CD4-positive, CD25-positive, alpha-beta regulatory T cell (primary cell): Measurements from ENCODE around the gene EIF3K. TPM values are rescaled to one million over a fixed set of nuclear protein-coding genes. Genes with fewer than 3 reads are reported as not detected.

ENCODE experiments used
- ATAC-seq, 2 donors: fragments of 150-1000 bp; cut with Tn5 transposase; one replicate each; pipeline ENCODE4 v1.10.0; 2021; ENCODE audit warnings: low read depth in 2 of 2, moderate number of reproducible peaks in 2 of 2, moderate library complexity in 1 of 2
- DNase-seq, 3 donors: peaks; one replicate each; pipeline versions ENCODE4 v3.0.0 to v3.0.0-alpha.2; 2012 to 2022; ENCODE audit warnings: mixed read lengths in 1 of 3
- H3K27ac ChIP-seq: one replicate; pipeline ENCODE4 v1.7.0; 2013; ENCODE audit warnings: mild to moderate bottlenecking, low read length; ENCODE audit not compliant: insufficient read depth, poor library complexity, severe bottlenecking
- H3K27me3 ChIP-seq: one replicate; pipeline ENCODE4 v1.7.0; 2013; ENCODE audit warnings: low read length; ENCODE audit not compliant: control insufficient read depth, insufficient read depth
- H3K36me3 ChIP-seq: one replicate; pipeline ENCODE4 v1.7.0; 2013; ENCODE audit warnings: mild to moderate bottlenecking, low read length, moderate library complexity; ENCODE audit not compliant: control insufficient read depth, insufficient read depth
- H3K4me1 ChIP-seq: 2 replicates; pipeline ENCODE4 v1.7.0; 2013; ENCODE audit warnings: mild to moderate bottlenecking, low read length; ENCODE audit not compliant: insufficient read depth, control insufficient read depth, poor library complexity, severe bottlenecking
- H3K4me3 ChIP-seq: one replicate; pipeline ENCODE4 v1.7.0; 2013; ENCODE audit warnings: low read depth, mild to moderate bottlenecking, low read length, moderate library complexity
- H3K9me3 ChIP-seq, 2 experiments: 1 replicate in 1 of 2; 2 replicates in 1 of 2; pipeline ENCODE4 v1.7.0; 2013; ENCODE audit warnings: low read length in 2 of 2, mild to moderate bottlenecking in 1 of 2, moderate library complexity in 1 of 2; ENCODE audit not compliant: control insufficient read depth in 2 of 2
- H3K27ac Mint-ChIP-seq, 3 donors: one replicate each; pipeline ENCODE4 v1.8.0; 2020 to 2022; ENCODE audit warnings: mild to moderate bottlenecking in 3 of 3, mixed read lengths in 3 of 3, moderate library complexity in 2 of 3
- H3K27me3 Mint-ChIP-seq: one replicate; pipeline ENCODE4 v1.8.0; 2022; ENCODE audit warnings: mild to moderate bottlenecking, mixed read lengths
- H3K36me3 Mint-ChIP-seq: one replicate; pipeline ENCODE4 v1.8.0; 2020; ENCODE audit warnings: mixed read lengths
- H3K4me1 Mint-ChIP-seq, 4 donors: one replicate each; pipeline ENCODE4 v1.8.0; 2020 to 2022; ENCODE audit warnings: mixed read lengths in 4 of 4, mild to moderate bottlenecking in 1 of 4
- H3K4me3 Mint-ChIP-seq, 4 donors: one replicate each; pipeline ENCODE4 v1.8.0; 2020 to 2022; ENCODE audit warnings: mild to moderate bottlenecking in 4 of 4, mixed read lengths in 4 of 4, moderate library complexity in 3 of 4
- H3K9me3 Mint-ChIP-seq, 7 donors: one replicate each; pipeline ENCODE4 v1.8.0; 2020 to 2022; ENCODE audit warnings: mixed read lengths in 7 of 7, mild to moderate bottlenecking in 3 of 7, moderate library complexity in 2 of 7
- polyA plus RNA-seq, 4 donors: library from polyadenylated mRNA; unstranded; fragments of 300-500 nt; fragmentation: Illumina TruSeq; gene quantifications; one replicate each; pipeline ENCODE4 v1.2.3, GENCODE V29; 2021
- total RNA-seq: library from RNA; stranded (reverse); gene quantifications from one replicate; pipeline ENCODE4 v1.2.3, GENCODE V29; 2022

EIF3K gene
- total and polyA plus RNA-seq, 5 donors from 2014 or later, result 319 to 508 (median 474) TPM

DNA sequence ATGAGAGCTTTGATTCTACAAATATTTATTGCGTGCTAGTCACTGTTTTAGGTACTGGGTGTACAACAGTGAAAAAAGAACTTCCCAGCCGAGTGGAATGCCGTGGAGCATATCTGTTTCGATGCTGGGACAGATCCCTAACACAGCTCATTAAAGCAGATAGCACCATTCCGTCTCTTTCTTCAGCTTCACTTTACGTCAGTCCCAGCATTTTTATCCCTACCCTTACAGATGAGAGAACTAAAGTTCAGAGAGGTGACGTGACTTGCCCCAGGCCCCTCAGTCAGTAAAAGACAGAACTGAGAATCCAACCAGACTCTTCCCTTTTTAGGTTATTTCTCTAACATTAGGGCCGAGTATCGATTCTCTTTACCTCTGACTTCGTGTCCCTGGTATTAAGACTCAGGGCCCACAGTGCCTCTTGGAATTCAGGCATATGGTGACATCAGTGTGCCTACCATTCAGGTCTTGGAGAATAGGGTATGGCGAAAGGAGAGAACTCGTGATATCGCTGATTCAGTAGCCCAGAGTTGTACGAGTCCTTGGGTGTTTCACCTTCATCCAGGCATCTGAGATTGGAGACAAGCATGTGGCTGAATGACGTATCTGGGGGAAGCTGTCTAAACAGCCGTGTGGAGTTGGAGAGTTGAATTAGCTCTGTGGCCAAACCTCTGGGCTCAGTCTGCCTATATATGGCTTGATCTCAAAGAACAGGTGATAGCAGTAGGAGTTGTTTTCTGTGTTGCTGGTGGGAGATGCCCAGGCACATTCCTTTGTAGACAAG is 55.6 kb downstream of the EIF3K start:
- Mint-ChIP-seq H3K27me3 (no peaks in the 10 kb centered on the region), H3K9me3 (no peaks in the 10 kb centered on the region), H3K36me3 (peaks cover 14% of the 10 kb centered on the region), H3K4me3 (peak overlapping the region in 3 of 4 donors; percentile 11 to 83 (median 77)), H3K4me1 (peaks cover 11 to 89% (median 68%) of the 10 kb centered on the region in 4 donors), H3K27ac (peak overlapping the region; percentile 45 to 89 (median 85))
- H3K4me3 ChIP-seq, result peak overlapping the region; percentile 2
- no peak for ATAC-seq
- no peak for DNase-seq
- H3K27me3 ChIP-seq, result no peaks in the 10 kb centered on the region
- H3K9me3 ChIP-seq, result no peaks in the 10 kb centered on the region
- H3K36me3 ChIP-seq, result no peaks in the 10 kb centered on the region
- peak overlapping the region; percentile 58 for H3K27ac ChIP-seq
- peaks cover 80% of the 10 kb centered on the region for H3K4me1 ChIP-seq

DNA sequence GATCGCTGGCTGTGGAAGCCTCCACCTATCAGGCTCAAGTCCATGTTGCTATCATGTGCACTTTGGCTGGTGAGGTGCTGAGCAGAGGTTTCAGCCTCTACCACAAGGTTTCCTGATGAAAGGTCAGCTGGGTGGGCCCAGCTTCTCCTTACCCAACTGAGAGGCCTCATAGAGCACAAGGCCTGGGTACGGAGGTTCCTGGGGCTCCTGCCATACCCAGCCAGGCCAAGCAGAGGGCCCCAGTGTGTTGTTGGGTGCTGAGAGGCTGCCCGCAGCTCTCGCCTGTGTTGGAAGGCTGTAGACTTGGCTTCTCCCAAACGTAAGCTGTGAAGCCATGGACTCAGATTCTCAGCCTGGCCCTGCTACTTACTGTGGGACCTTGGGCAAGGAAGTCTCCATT is 56.6 kb downstream of the EIF3K start:
- Histone ChIP-seq H3K4me1 (peaks cover 80% of the 10 kb centered on the region), H3K4me3 (peak overlapping the region; percentile 10), H3K9me3 (no peaks in the 10 kb centered on the region), H3K27me3 (no peaks in the 10 kb centered on the region), H3K36me3 (no peaks in the 10 kb centered on the region), H3K27ac (peak overlapping the region; percentile 60)
- peak overlapping the region; percentile 85 to 95 (median 89) for H3K27ac Mint-ChIP-seq
- no peaks in the 10 kb centered on the region for H3K27me3 Mint-ChIP-seq
- ATAC-seq (peak; percentile 52 to 54), DNase-seq (peak in 2 of 3 donors; percentile 19 to 30)
- H3K9me3 Mint-ChIP-seq, result no peaks in the 10 kb centered on the region
- peaks cover 10 to 89% (median 66%) of the 10 kb centered on the region in 4 donors for H3K4me1 Mint-ChIP-seq
- peak overlapping the region in 3 of 4 donors; percentile 11 to 77 (median 70) for H3K4me3 Mint-ChIP-seq
- peaks cover 16% of the 10 kb centered on the region for H3K36me3 Mint-ChIP-seq

GRCh38 chr19:38676023-38676877 is 57.3 kb downstream of the EIF3K start:
- no peaks in the 10 kb centered on the region for H3K36me3 ChIP-seq
- ATAC-seq (no peak), DNase-seq (no peak)
- Mint-ChIP-seq H3K27me3 (no peaks in the 10 kb centered on the region), H3K36me3 (peaks cover 18% of the 10 kb centered on the region), H3K4me3 (peak overlapping the region in 3 of 4 donors; percentile 13 to 92 (median 81)), H3K4me1 (peaks cover 12 to 89% (median 65%) of the 10 kb centered on the region in 4 donors), H3K9me3 (no peaks in the 10 kb centered on the region), H3K27ac (peak overlapping the region; percentile 85 to 95 (median 89))
- H3K27me3 ChIP-seq, result no peaks in the 10 kb centered on the region
- H3K4me1 ChIP-seq, result peaks cover 80% of the 10 kb centered on the region
- H3K9me3 ChIP-seq, result no peaks in the 10 kb centered on the region
- peak overlapping the region; percentile 10 for H3K4me3 ChIP-seq
- peak overlapping the region; percentile 60 for H3K27ac ChIP-seq

GRCh38 chr19:38676878-38677646 is 58.1 kb downstream of the EIF3K start:
- Histone ChIP-seq H3K27ac (peak overlapping the region; percentile 60), H3K27me3 (no peaks in the 10 kb centered on the region), H3K4me1 (peaks cover 83% of the 10 kb centered on the region), H3K9me3 (no peaks in the 10 kb centered on the region), H3K4me3 (peak overlapping the region; percentile 44), H3K36me3 (no peaks in the 10 kb centered on the region)
- no peaks in the 10 kb centered on the region for H3K27me3 Mint-ChIP-seq
- ATAC-seq (no peak), DNase-seq (no peak)
- peaks cover 13 to 87% (median 64%) of the 10 kb centered on the region in 4 donors for H3K4me1 Mint-ChIP-seq
- no peaks in the 10 kb centered on the region for H3K9me3 Mint-ChIP-seq
- peak overlapping the region; percentile 6 to 92 (median 64) for H3K4me3 Mint-ChIP-seq
- H3K36me3 Mint-ChIP-seq, result peaks cover 21% of the 10 kb centered on the region
- peak overlapping the region; percentile 76 to 95 (median 89) for H3K27ac Mint-ChIP-seq

GRCh38 chr19:38678217-38678890 is 59.4 kb downstream of the EIF3K start:
- peaks cover 21% of the 10 kb centered on the region for H3K36me3 Mint-ChIP-seq
- H3K4me1 Mint-ChIP-seq, result peaks cover 13 to 94% (median 73%) of the 10 kb centered on the region in 4 donors
- no peaks in the 10 kb centered on the region for H3K9me3 ChIP-seq
- H3K27ac ChIP-seq, result peak overlapping the region; percentile 56
- H3K9me3 Mint-ChIP-seq, result no peaks in the 10 kb centered on the region
- peak overlapping the region; percentile 53 for H3K4me3 ChIP-seq
- peaks cover 96% of the 10 kb centered on the region for H3K4me1 ChIP-seq
- peak in 1 of 3 donors; percentile 20 for DNase-seq
- H3K27me3 Mint-ChIP-seq, result no peaks in the 10 kb centered on the region
- H3K27me3 ChIP-seq, result no peaks in the 10 kb centered on the region
- peak overlapping the region in 2 of 3 donors; percentile 76 to 89 for H3K27ac Mint-ChIP-seq
- ATAC-seq, result no peak
- no peaks in the 10 kb centered on the region for H3K36me3 ChIP-seq
- H3K4me3 Mint-ChIP-seq, result peak overlapping the region; percentile 46 to 81 (median 60)

DNA sequence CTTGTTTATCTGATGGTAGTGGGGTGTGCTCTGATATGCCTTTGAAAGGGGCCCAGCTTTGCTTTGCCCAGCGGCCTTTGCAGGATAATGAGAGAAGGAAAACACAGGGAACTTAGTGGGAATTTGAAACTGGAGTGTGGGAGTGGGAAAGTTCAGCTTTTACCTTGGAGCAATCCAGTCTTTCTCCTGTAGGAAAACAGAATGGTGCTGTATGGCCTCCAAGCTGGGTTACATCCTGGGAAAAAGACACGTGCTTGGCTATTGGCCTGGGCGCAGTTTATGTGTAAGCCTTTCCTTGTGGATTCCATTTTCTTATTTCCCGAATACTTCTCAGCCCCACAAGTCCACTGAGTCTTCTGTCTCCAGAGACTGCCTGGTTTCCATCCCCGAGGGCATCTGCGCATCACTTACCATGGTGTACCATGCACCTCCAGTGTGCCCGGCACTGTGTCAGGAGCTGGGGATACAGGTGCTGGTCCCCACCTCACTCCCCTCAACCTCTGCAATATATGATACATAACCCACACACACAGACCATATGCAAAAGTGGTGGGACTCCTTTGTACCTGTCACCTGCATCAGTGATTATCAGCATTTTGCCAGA is 60.0 kb downstream of the EIF3K start:
- Histone ChIP-seq H3K27ac (no peak overlapping the region), H3K4me3 (no peak overlapping the region), H3K9me3 (no peaks in the 10 kb centered on the region), H3K36me3 (no peaks in the 10 kb centered on the region), H3K4me1 (peaks cover 100% of the 10 kb centered on the region), H3K27me3 (no peaks in the 10 kb centered on the region)
- H3K4me1 Mint-ChIP-seq, result peaks cover 13 to 98% (median 78%) of the 10 kb centered on the region in 4 donors
- peaks cover 20% of the 10 kb centered on the region for H3K36me3 Mint-ChIP-seq
- peak overlapping the region in 3 of 4 donors; percentile 22 to 81 (median 50) for H3K4me3 Mint-ChIP-seq
- ATAC-seq (no peak), DNase-seq (no peak)
- peak overlapping the region in 2 of 3 donors; percentile 76 to 94 for H3K27ac Mint-ChIP-seq
- H3K9me3 Mint-ChIP-seq, result no peaks in the 10 kb centered on the region
- no peaks in the 10 kb centered on the region for H3K27me3 Mint-ChIP-seq
